H9 (cell line): ENCODE results near the gene RICTOR. TPM values are rescaled to one million over a fixed set of nuclear protein-coding genes. Genes with fewer than 3 reads are reported as not detected.

Source experiments
- DNase-seq: peaks from one replicate; pipeline ENCODE4 v3.0.0-alpha.2; 2017
- H2AFZ ChIP-seq: one replicate; pipeline ENCODE4 v1.6.1; 2013; ENCODE audit warnings: mild to moderate bottlenecking, low read length, control low read depth, moderate library complexity
- H2AK5ac ChIP-seq: 2 replicates; pipeline ENCODE4 v1.6.1; 2013; ENCODE audit warnings: low read length, control low read depth, mixed read lengths; ENCODE audit not compliant: insufficient read length
- H2BK120ac ChIP-seq: one replicate; pipeline ENCODE4 v1.6.1; 2013; ENCODE audit warnings: low read depth, mild to moderate bottlenecking, low read length, control low read depth, inconsistent platforms; ENCODE audit not compliant: poor library complexity, severe bottlenecking
- H2BK12ac ChIP-seq: 2 replicates; pipeline ENCODE4 v1.6.1; 2013; ENCODE audit warnings: low read length, control low read depth, mixed read lengths, low read depth; ENCODE audit not compliant: insufficient read length
- H2BK15ac ChIP-seq: 2 replicates; pipeline ENCODE4 v1.6.1; 2013; ENCODE audit warnings: low read depth, low read length, control low read depth
- H2BK20ac ChIP-seq: one replicate; pipeline ENCODE4 v1.6.1; 2013; ENCODE audit warnings: low read depth, mild to moderate bottlenecking, low read length, control low read depth, inconsistent platforms; ENCODE audit not compliant: poor library complexity, severe bottlenecking
- H2BK5ac ChIP-seq: 2 replicates; pipeline ENCODE4 v1.6.1; 2013; ENCODE audit warnings: low read length, control low read depth, mixed read lengths; ENCODE audit not compliant: insufficient read length
- H3K14ac ChIP-seq: 2 replicates; pipeline ENCODE4 v1.6.1; 2013; ENCODE audit warnings: low read length, control low read depth; ENCODE audit not compliant: insufficient read depth
- H3K18ac ChIP-seq: 2 replicates; pipeline ENCODE4 v1.6.1; 2013; ENCODE audit warnings: low read depth, mild to moderate bottlenecking, mixed read lengths, low read length, control low read depth; ENCODE audit not compliant: insufficient read length
- H3K23ac ChIP-seq: 2 replicates; pipeline ENCODE4 v1.6.1; 2013; ENCODE audit warnings: low read length, control low read depth, mixed read lengths, low read depth; ENCODE audit not compliant: insufficient read length
- H3K23me2 ChIP-seq: 2 replicates; pipeline ENCODE4 v1.6.1; 2013; ENCODE audit warnings: low read depth, mild to moderate bottlenecking, mixed read lengths, low read length, control low read depth; ENCODE audit not compliant: insufficient read length, poor library complexity, severe bottlenecking
- H3K27ac ChIP-seq: 2 replicates; pipeline ENCODE4 v1.5.1; 2013; ENCODE audit warnings: low read length, control low read depth, mixed read lengths, low read depth; ENCODE audit not compliant: insufficient read length
- H3K27me3 ChIP-seq: 2 replicates; pipeline ENCODE4 v1.6.1; 2013; ENCODE audit warnings: low read length, control low read depth, inconsistent platforms; ENCODE audit not compliant: insufficient read depth
- H3K4ac ChIP-seq: 2 replicates; pipeline ENCODE4 v1.6.1; 2013; ENCODE audit warnings: low read depth, mild to moderate bottlenecking, control low read depth, inconsistent platforms, low read length, moderate library complexity
- H3K4me1 ChIP-seq: 2 replicates; pipeline ENCODE4 v1.6.1; 2013; ENCODE audit warnings: low read length, control low read depth, inconsistent platforms; ENCODE audit not compliant: insufficient read depth
- H3K4me2 ChIP-seq: 2 replicates; pipeline ENCODE4 v1.6.1; 2013; ENCODE audit warnings: low read length, control low read depth, mixed read lengths; ENCODE audit not compliant: insufficient read length, insufficient read depth
- H3K56ac ChIP-seq: 2 replicates; pipeline ENCODE4 v1.6.1; 2013; ENCODE audit warnings: low read depth, mild to moderate bottlenecking, mixed read lengths, low read length, control low read depth; ENCODE audit not compliant: insufficient read length
- H3K79me1 ChIP-seq: 2 replicates; pipeline ENCODE4 v1.6.1; 2013; ENCODE audit warnings: low read depth, mild to moderate bottlenecking, moderate library complexity, low read length, control low read depth, inconsistent platforms; ENCODE audit not compliant: insufficient read depth, poor library complexity, severe bottlenecking
- H3K79me2 ChIP-seq: 2 replicates; pipeline ENCODE4 v1.6.1; 2013; ENCODE audit warnings: low read length, control low read depth, inconsistent platforms; ENCODE audit not compliant: insufficient read depth
- H3K9ac ChIP-seq: 2 replicates; pipeline ENCODE4 v1.6.1; 2013; ENCODE audit warnings: low read length, control low read depth, mixed read lengths; ENCODE audit not compliant: insufficient read length; ENCODE audit errors: extremely low read depth
- H3K9me3 ChIP-seq: one replicate; pipeline ENCODE4 v1.6.1; 2013; ENCODE audit warnings: low read depth, low read length, inconsistent platforms; ENCODE audit not compliant: control insufficient read depth
- H3T11ph ChIP-seq: one replicate; pipeline ENCODE4 v1.6.1; 2013; ENCODE audit warnings: mild to moderate bottlenecking, low read length, control low read depth, inconsistent platforms
- H4K20me1 ChIP-seq: one replicate; pipeline ENCODE4 v1.6.1; 2013; ENCODE audit not compliant: control insufficient read depth, insufficient read length, insufficient read depth
- H4K5ac ChIP-seq: 2 replicates; pipeline ENCODE4 v1.6.1; 2013; ENCODE audit warnings: low read depth, mild to moderate bottlenecking, mixed read lengths, low read length, control low read depth; ENCODE audit not compliant: insufficient read length
- H4K8ac ChIP-seq: replicated peaks from 2 replicates; pipeline ENCODE4 v1.6.1; 2013; ENCODE audit warnings: low read length, control low read depth, mixed read lengths, low read depth; ENCODE audit not compliant: insufficient read length
- H4K91ac ChIP-seq: 2 replicates; pipeline ENCODE4 v1.6.1; 2013; ENCODE audit warnings: low read depth, mild to moderate bottlenecking, moderate library complexity, mixed read lengths, low read length, control low read depth; ENCODE audit not compliant: insufficient read length
- H3K27ac Mint-ChIP-seq, 3 experiments: 2 replicates in 2 of 3; 3 replicates in 1 of 3; pipeline ENCODE4 v1.8.0; 2020 to 2021; ENCODE audit warnings: mixed read lengths in 3 of 3, mild to moderate bottlenecking in 1 of 3, moderate library complexity in 1 of 3
- H3K27me3 Mint-ChIP-seq: 2 replicates; pipeline ENCODE4 v1.8.0; 2021; ENCODE audit warnings: low read depth, mild to moderate bottlenecking, moderate library complexity, mixed read lengths
- H3K36me3 Mint-ChIP-seq, 3 experiments: 2 replicates in 2 of 3; 3 replicates in 1 of 3; pipeline ENCODE4 v1.8.0; 2020 to 2021; ENCODE audit warnings: low read depth in 3 of 3, mixed read lengths in 3 of 3; ENCODE audit not compliant: insufficient read depth in 1 of 3
- H3K4me1 Mint-ChIP-seq, 2 experiments: 2 replicates each; pipeline ENCODE4 v1.8.0; 2020; ENCODE audit warnings: mixed read lengths in 2 of 2
- H3K4me3 Mint-ChIP-seq, 2 experiments: 2 replicates in 1 of 2; 3 replicates in 1 of 2; pipeline ENCODE4 v1.8.0; 2020 to 2021; ENCODE audit warnings: mild to moderate bottlenecking in 2 of 2, mixed read lengths in 2 of 2, moderate library complexity in 1 of 2
- H3K9me3 Mint-ChIP-seq, 2 experiments: 2 replicates in 1 of 2; 3 replicates in 1 of 2; pipeline ENCODE4 v1.8.0; 2020; ENCODE audit warnings: mild to moderate bottlenecking in 2 of 2, mixed read lengths in 2 of 2, moderate library complexity in 1 of 2
- CTCF ChIP-seq: fragments of 200-600 bp; sonication (generic); conservative IDR thresholded peaks from 3 replicates; pipeline ENCODE4 v1.8.0; 2021; ENCODE audit warnings: antibody characterized with exemption, mild to moderate bottlenecking
- total RNA-seq: library from RNA; stranded (reverse); gene quantifications from 2 replicates; pipeline ENCODE4 v1.2.1, GENCODE V29; 2021

The RICTOR gene
- total RNA-seq, 1 experiment from 2014 or later = 20.9 TPM

- no peak overlapping the region for H2BK120ac ChIP-seq
Measured at GRCh38 chr5:39099831-39100230, 25.6 kb upstream of the RICTOR start.

More at GRCh38 chr5:39099831-39100230, 25.6 kb upstream of the RICTOR start:
- H2AK5ac ChIP-seq = no peak overlapping the region
- H4K20me1 ChIP-seq = no peaks in the 10 kb centered on the region
- H3K4ac ChIP-seq = no peak overlapping the region
- no peak overlapping the region for H2AFZ ChIP-seq
- no peak for DNase-seq
- no peak overlapping the region for H2BK12ac ChIP-seq
- H3K4me2 ChIP-seq = no peak overlapping the region
- no peak overlapping the region for H3K18ac ChIP-seq
- H3K23ac ChIP-seq = no peak overlapping the region
- H3K79me2 ChIP-seq = no peaks in the 10 kb centered on the region
- no peak for TF ChIP-seq CTCF
- H4K8ac ChIP-seq = no peak overlapping the region
- Mint-ChIP-seq H3K27ac (no peak overlapping the region), H3K4me3 (no peak overlapping the region), H3K4me1 (no peaks in the 10 kb centered on the region), H3K9me3 (no peaks in the 10 kb centered on the region), H3K27me3 (no peaks in the 10 kb centered on the region), H3K36me3 (no peaks in the 10 kb centered on the region)
- no peak overlapping the region for H3K27ac ChIP-seq
- no peak overlapping the region for H3K9ac ChIP-seq
- no peak overlapping the region for H3K14ac ChIP-seq
- H3K27me3 ChIP-seq = no peaks in the 10 kb centered on the region
- H3K79me1 ChIP-seq = no peaks in the 10 kb centered on the region
- no peak overlapping the region for H2BK20ac ChIP-seq
- H3K4me1 ChIP-seq = no peaks in the 10 kb centered on the region
- H4K5ac ChIP-seq = no peak overlapping the region
- no peak overlapping the region for H4K91ac ChIP-seq
- H3K56ac ChIP-seq = no peak overlapping the region
- H3T11ph ChIP-seq = no peak overlapping the region
- H3K23me2 ChIP-seq = no peaks in the 10 kb centered on the region
- no peak overlapping the region for H2BK15ac ChIP-seq
- H3K9me3 ChIP-seq = no peaks in the 10 kb centered on the region
- no peak overlapping the region for H2BK5ac ChIP-seq
